Measurements from ENCODE around the gene PIGZ.

PIGZ gene, protein sequence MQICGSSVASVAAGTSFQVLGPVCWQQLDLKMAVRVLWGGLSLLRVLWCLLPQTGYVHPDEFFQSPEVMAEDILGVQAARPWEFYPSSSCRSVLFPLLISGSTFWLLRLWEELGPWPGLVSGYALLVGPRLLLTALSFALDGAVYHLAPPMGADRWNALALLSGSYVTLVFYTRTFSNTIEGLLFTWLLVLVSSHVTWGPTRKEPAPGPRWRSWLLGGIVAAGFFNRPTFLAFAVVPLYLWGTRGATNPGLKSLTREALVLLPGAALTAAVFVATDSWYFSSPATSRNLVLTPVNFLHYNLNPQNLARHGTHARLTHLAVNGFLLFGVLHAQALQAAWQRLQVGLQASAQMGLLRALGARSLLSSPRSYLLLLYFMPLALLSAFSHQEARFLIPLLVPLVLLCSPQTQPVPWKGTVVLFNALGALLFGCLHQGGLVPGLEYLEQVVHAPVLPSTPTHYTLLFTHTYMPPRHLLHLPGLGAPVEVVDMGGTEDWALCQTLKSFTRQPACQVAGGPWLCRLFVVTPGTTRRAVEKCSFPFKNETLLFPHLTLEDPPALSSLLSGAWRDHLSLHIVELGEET
- total RNA-seq = 0.97 to 5.6 (median 2.2) reads per million in 17 experiments

GRCh38 chr3:196968233-196969133 is at the start of gene PIGZ:
TSS of gene PIGZ (minus strand) at chr3:196968833. CDS start at chr3:196952031, 16,802 bp downstream.
- DNase-seq = peak; percentile 57 to 89 (median 75)

DNA sequence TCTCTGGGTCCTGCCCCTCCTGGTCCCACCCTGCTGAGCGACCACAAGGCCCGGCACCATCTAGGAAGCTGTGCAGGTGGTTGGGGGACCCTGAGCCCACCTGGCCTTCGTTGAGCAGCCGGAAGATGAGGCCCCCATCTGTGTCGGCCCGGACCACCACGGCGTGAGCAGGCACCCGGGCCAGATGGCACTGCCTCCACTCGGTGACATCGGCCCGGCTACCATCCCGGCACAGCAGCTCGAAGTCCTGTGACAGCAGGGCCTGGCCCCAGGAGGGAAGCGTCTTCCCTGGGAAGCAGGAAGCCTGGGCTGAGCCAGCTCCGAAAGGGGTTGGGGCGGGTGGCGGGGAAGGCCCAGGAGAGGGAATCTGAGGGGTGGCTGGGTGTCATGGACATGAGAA is 48.4 kb upstream of the PIGZ start:
- DNase-seq = no peak

DNA sequence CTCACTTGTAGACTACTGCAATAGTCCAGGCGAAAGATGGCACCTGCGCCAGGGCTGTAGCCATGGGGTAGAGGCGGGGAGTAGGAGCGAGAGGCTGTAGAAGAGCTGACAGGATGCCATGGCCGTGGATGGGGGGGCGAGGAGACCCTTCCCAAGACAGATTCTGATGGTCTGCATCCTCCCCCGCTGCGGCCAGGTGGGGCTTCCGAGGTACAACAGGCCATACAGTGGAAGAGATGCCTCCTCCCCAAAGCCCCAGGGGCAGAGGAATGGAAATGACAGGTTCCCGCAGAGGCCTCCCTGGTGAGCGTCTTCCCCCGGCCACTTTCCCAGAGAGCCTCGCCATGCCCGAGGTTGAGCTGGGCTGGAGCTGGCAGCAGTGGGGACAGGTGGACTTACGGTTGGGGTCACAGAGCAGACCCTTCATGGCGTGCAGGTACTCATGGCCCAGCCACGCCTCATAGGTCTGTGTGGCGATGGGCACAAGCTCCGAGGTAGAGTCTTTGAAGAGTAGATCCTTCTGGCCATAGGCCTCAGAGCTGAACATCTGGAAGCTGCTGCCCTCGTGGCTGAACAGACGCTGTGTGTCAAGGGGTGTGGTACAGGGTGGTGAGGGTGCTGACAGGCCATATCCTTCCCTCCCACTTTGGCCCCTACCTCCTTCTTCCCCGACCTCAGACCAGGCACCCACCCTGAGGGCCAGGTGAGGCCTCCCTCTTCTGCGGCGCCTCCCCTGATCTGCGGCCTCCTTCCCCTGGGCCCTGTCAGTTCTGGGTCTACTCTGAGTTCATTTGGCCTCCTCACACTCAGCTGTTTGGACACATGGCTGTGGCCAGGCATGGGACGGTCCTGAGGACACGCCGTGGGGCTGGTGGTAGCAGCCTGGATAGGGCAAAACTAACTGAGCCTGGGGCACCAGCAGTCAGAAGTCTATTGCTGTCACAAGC is 47.4 kb upstream of the PIGZ start:
- DNase-seq = no peak

DNA sequence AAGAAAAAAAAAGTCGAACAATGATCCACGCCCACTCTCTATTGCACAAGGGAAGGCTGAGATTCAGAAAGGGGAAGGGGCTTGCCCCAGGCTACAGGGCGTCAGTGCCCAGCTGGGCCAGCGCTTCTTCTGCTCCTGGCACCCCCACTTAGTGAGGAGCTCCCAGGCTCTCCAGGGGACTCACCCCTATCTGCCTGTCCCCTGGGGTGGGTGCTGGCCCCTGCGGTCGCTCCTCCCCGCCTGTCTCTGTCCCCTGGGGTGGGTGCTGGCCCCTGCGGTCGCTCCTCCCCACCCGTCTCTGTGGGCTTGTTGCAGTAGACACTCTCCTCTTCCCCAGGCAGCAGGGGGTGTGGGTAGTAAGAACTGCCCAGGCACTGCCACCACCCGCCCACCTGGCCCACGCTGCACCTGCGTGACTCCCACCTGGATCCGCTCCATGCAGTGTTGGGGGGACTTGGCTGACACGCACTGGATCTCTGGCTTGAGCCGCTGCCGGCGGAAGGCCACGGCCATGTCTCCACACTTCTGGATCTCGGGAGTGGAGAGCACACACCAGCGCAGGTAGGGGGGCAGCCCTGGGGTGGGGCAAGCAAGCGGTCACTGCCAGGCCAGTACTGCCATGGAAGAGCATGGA is 46.4 kb upstream of the PIGZ start:
- DNase-seq = peak in 1 of 4 experiments; percentile 27

- DNase-seq = no peak
These were observed 45.4 kb upstream of the PIGZ start for GRCh38 chr3:197014024-197014423.

DNA sequence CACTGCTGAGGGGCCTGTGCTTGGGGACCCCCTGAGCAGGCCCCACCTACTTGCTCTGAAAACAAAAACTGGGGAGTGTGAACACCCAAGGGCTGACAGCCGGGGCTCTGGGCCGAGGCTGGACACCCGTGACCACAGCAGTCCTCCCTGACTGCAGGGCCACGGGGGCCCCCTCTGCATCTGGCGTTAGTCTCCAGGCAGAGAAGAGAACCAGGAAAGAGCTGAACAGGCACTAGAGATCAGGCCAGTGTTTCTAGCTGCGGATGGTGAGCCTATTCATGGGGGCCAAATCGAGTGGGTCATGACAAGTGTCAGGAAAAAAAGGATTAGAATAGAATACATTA is 43.9 kb upstream of the PIGZ start:
- DNase-seq = no peak

DNA sequence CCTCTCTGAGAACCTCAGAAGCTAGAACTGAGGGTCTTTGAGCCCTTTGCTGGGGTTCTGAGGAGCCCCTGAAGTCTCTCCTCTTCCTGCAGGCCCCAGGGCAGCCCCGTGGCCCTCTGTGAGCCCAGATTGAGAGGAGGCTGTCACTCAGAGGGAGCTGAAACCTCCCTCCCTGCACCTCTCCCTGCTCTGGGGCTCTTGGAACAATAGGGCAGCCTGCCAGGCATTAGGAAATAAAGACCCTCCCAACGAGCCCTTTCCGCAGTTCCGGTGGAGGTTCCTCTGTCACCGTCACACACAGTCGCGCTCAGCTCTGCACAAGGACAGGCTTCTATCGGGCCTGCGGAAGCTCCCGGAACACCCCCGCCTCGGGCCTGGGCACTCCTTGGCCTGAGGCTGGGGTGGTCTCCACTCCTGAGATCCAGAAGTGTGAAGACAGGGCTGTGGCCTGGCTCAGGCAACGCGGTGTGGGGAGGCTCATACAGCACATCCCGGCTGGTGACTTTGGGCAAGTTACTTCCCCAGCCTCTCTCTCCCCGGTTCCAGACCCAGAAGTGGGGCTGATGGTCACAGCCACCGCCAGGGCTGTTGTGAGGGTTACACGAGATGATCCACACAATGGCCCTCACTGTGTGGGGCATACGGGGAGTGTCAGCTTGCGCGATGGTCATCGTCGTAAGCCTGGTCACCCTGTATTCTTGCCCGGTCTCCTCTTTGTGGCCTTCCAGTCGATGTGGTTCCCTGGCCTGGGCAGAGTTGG is 43.3 kb upstream of the PIGZ start:
- DNase-seq = no peak

- no peak for DNase-seq
These were observed 42.1 kb upstream of the PIGZ start for GRCh38 chr3:197010556-197011351.

- DNase-seq = no peak
These were observed 40.9 kb upstream of the PIGZ start for GRCh38 chr3:197009532-197010019.

DNA sequence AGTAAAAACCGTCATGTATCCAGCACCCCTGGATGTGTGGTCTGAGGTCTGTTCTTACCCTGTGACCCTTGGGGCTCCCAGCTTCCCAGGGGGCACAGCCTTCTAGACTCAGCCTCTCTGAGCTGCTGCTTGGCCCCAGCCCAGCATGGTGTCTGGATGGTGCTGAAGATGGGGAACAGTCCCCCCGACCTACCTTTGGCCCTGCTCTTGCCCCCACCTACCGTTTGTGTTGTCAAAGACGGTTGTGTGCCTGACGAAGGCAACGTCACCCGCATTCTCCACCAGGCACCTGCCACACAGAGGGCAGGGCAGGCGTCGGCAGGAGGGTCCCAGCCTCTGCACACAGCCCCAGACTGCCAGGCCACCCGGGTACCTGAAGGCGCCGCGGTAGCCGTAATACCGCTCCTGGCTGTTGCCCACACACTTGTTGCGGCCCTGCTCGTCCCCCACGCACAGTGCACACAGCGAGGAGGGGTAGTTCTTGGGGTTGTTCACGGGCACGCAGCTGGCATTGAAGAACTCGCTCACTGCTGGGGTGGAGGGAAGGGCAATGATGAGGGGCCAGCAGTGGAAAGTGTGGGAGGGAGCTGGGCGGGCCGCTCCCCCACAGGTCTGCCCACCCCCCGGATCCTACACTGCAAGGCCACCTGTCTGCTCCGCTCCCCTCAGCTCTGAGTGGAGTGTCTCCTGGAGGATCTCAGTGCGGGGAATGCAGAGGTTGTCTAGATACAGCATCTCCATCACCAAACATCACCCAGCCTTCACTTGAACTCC is 40.0 kb upstream of the PIGZ start:
- no peak for DNase-seq

GRCh38 chr3:197007953-197008352 is 39.3 kb upstream of the PIGZ start:
- DNase-seq = no peak

- no peak for DNase-seq
These were observed 38.8 kb upstream of the PIGZ start for GRCh38 chr3:197007296-197007940.

DNA sequence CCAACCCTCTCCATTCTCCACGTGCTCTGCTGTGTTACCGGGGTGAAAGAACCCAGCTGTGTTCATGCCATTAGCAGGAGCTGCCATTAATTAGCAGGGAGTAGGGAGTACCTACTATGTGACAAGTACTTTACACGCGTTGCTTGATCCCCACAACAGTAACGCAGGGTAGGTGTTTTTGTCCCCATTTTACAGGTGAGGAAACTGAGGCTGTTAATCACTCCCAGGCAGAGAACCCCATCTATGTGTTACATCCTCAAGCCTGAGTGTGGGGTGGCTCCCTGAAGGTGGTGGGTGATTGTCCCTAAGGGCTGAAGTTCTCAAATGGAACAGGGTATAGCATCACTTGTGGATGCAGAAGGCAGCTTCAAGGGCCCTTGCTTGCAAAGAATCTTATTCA is 38.2 kb upstream of the PIGZ start:
- no peak for DNase-seq

DNA sequence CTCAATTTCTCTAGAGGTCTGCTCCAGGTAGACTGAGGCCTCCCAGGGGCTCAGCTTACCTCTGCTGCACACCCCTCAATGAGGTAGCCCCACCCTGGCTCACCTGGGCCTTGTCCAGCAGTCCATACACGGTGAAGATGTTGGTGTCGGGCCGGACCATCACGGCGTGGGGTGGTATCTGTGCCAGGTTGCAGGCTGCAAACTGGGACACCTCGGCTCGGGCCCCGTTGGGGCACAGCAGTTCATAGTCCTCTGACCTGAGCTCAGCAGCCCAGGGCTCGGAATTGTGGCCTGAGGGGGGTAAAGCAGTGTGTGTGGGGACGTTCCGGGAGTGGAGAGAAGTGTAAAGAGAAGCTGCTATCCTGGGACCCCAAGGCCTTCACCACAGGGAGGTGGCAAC is 37.8 kb upstream of the PIGZ start:
- no peak for DNase-seq

- peak in 1 of 4 experiments; percentile 13 for DNase-seq
These were observed 35.1 kb upstream of the PIGZ start for GRCh38 chr3:197003461-197004385.

DNA sequence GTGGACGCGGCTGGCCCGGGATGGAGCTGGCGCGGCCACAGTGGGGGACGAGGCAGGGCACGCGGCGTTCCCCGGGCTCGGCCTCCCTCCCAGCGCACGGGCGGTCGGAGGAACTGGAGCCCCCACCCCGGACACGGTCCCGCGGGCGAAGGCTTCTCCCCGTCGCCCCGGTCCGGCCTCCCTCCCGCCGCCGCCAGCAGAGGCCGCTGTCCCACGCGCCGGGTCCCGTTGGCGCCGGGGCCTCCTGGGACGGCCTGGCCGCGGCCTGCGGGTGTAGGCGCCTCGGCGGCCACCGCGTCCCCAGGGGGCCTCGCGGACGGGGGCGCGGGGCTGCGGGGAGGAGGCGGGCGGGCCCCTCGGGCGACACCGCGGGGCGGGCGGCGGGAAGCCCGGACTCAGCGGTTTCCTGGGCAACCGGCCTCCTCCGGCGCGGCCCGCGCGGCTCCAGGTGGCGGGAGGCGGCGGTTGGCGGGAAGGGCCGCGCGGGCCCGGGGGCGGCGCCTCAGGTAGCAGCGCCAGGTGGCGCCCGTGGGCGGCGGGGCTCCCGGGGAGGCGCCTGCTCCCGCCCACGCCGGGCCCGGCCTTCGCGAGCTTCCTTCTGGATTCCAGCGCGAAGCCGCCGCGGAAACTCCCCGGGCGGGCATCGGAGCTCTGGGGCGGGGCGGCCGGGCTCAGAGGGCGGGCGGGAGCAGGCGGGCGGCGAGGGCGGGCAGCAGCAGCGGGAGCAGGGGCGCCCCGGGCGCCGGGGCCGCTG is 34.2 kb upstream of the PIGZ start:
- peak; percentile 83 to 94 (median 90) for DNase-seq

All from suppressor macrophage (primary cell).